ENCODE results near the gene NLE1.
A peak's percentile ranks its signal among the peaks of the same experiment; 100 is the strongest.

The NLE1 gene

DNA sequence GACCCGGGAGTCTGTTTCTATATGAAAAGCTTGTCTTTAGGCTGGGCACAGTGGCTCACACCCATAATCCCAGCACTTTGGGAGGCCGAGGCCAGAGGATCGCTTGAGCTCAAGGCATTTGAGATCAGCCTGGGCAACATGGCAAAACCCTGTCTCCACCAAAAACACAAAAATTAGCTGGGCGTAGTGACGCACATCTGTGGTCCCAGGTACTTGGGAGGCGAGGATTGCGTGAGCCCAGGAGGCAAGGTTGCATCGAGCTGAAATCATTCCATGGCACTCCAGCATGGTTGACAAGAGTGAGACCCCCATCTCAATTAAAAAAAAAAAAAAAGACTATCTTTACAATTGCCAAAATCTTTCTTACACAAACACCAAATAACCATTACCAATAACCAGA lies 55.9 kb downstream of the NLE1 start:
- H3K4me1 ChIP-seq (ENCODE audit: control insufficient read depth, insufficient read depth, low read length): peaks cover 64% of the 10 kb centered on the region
- no peak overlapping the region for H3K4me3 ChIP-seq (ENCODE audit: low read depth, low read length)
- H3K27ac ChIP-seq (ENCODE audit: low read depth, low read length): peak overlapping the region; percentile 21
- H3K27me3 ChIP-seq (ENCODE audit: control insufficient read depth, insufficient read depth, low read length): no peaks in the 10 kb centered on the region
- no peak overlapping the region for H3K9ac ChIP-seq (ENCODE audit: low read depth, low read length)
- no peaks in the 10 kb centered on the region for H3K36me3 ChIP-seq (ENCODE audit: control insufficient read depth, insufficient read depth, low read length)
- no peaks in the 10 kb centered on the region for H3K9me3 ChIP-seq (ENCODE audit: control insufficient read depth, insufficient read depth, low read length)

DNA sequence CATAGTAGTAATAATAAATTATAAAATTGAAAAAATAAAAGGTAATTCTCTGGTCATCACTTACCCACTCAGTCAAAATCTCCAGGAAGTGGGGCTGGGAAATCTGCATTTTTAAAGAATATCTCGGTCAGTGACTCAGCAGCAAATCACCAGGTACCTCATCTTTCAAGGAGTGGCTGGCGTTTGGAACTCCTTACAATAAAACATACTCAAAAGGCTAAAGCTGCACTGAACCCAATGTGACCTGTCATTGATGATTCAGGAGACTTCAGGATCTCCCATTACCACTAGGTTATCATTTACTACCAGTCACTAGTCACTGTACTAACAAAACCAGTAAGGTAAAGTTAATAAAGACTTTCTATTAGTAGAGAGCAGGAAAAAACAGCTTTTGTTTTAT lies 57.1 kb downstream of the NLE1 start:
- H3K27ac ChIP-seq (ENCODE audit: low read depth, low read length): peak overlapping the region; percentile 51
- H3K9ac ChIP-seq (ENCODE audit: low read depth, low read length): no peak overlapping the region
- peaks cover 74% of the 10 kb centered on the region for H3K4me1 ChIP-seq (ENCODE audit: control insufficient read depth, insufficient read depth, low read length)

DNA sequence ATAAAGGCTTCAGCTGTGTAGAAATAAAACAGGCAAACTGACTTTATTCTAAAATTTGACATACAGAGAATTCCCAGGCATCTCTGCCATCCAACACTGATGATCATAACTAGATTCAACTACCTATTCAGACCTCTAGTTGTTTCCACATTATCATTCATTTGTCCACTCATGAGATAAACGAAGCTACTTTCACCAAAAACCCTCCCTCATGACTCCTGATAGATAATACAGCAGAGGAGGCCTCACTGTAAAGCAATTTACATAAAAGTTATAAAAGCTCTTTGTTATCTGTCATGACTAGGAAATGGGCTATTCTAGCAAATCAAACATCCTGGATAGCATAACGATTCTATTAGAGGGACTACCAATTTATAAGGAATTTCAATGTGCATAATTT lies 59.0 kb downstream of the NLE1 start:
- H3K9ac ChIP-seq (ENCODE audit: low read depth, low read length): no peak overlapping the region
- no peaks in the 10 kb centered on the region for H3K27me3 ChIP-seq (ENCODE audit: control insufficient read depth, insufficient read depth, low read length)
- peak overlapping the region; percentile 7 for H3K27ac ChIP-seq (ENCODE audit: low read depth, low read length)
- no peaks in the 10 kb centered on the region for H3K36me3 ChIP-seq (ENCODE audit: control insufficient read depth, insufficient read depth, low read length)
- H3K9me3 ChIP-seq (ENCODE audit: control insufficient read depth, insufficient read depth, low read length): no peaks in the 10 kb centered on the region
- no peak overlapping the region for H3K4me3 ChIP-seq (ENCODE audit: low read depth, low read length)
- peaks cover 71% of the 10 kb centered on the region for H3K4me1 ChIP-seq (ENCODE audit: control insufficient read depth, insufficient read depth, low read length)

More for the DNA sequence above, 57.1 kb downstream of the NLE1 start:
- Histone ChIP-seq H3K9me3 (ENCODE audit: control insufficient read depth, insufficient read depth, low read length) (no peaks in the 10 kb centered on the region), H3K4me3 (ENCODE audit: low read depth, low read length) (no peak overlapping the region), H3K36me3 (ENCODE audit: control insufficient read depth, insufficient read depth, low read length) (no peaks in the 10 kb centered on the region), H3K27me3 (ENCODE audit: control insufficient read depth, insufficient read depth, low read length) (no peaks in the 10 kb centered on the region)

DNA sequence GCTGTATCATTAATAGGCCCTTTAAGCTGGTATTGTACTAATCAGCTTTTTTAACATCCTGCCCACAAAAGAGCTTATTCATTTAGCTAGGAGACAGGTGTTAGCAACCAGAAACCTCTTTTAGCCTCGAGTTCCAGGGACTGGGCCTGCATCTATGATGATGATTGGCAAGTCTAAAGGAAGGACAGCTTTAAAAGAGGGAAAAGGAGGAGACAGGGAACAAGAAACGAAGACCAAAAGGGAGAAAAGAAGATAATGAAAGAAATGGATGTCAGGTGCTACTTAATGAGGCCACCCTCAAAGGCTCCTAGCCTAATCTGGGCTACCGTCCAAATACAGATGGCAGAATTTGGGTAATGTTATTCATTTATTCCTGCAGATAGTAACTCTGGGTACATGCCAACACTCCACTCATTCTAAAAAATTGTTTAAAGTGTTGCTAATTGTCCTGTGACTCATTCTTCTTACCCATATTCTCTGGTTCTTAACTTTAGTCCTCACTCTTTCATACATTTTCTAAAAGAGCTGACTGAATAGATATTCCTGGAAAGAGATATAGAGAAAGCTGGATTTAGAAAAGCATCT lies 59.9 kb downstream of the NLE1 start:
- Histone ChIP-seq H3K27me3 (ENCODE audit: control insufficient read depth, insufficient read depth, low read length) (no peaks in the 10 kb centered on the region), H3K9ac (ENCODE audit: low read depth, low read length) (no peak overlapping the region), H3K36me3 (ENCODE audit: control insufficient read depth, insufficient read depth, low read length) (no peaks in the 10 kb centered on the region), H3K27ac (ENCODE audit: low read depth, low read length) (no peak overlapping the region), H3K9me3 (ENCODE audit: control insufficient read depth, insufficient read depth, low read length) (no peaks in the 10 kb centered on the region), H3K4me3 (ENCODE audit: low read depth, low read length) (no peak overlapping the region), H3K4me1 (ENCODE audit: control insufficient read depth, insufficient read depth, low read length) (peaks cover 62% of the 10 kb centered on the region)

DNA sequence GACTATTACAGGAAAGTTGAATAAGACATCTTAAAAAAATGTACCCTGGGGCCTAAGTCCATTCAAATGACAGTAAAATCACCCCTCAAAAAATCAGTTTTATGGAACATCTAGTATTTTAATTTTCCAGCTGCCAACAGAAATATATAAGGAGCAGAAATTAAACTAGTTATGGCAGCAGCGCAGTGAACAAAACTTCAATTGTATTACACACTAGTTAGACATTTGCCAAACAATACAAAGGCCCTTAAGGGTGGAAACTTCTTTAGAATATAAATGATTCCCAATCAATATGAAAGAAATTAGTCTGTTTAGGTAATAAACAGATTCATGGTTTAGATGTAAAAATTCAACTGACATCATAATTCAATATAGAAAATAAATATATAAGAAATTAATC lies 60.5 kb downstream of the NLE1 start:
- Histone ChIP-seq H3K27me3 (ENCODE audit: control insufficient read depth, insufficient read depth, low read length) (no peaks in the 10 kb centered on the region), H3K4me1 (ENCODE audit: control insufficient read depth, insufficient read depth, low read length) (peaks cover 56% of the 10 kb centered on the region), H3K9me3 (ENCODE audit: control insufficient read depth, insufficient read depth, low read length) (no peaks in the 10 kb centered on the region), H3K36me3 (ENCODE audit: control insufficient read depth, insufficient read depth, low read length) (no peaks in the 10 kb centered on the region), H3K4me3 (ENCODE audit: low read depth, low read length) (no peak overlapping the region), H3K9ac (ENCODE audit: low read depth, low read length) (no peak overlapping the region), H3K27ac (ENCODE audit: low read depth, low read length) (no peak overlapping the region)

DNA sequence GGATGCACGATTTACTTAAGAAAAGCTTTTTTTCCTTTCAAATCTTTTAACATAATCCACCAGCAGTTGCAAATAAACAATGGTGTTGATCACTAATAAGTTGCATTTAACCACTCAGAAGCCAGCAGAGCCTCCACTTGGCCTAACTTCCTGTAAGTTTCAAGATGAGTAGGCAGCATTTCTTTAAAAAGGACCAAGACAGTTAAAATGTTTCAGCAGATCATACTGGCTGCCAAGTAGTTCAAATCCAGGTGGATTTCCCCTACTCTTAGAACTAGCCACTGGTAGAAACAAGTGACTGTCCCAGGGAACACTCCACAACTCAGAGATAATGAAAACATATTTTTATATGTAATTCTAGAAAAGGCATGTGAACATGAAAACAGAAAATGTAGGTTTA lies 61.6 kb downstream of the NLE1 start:
- H3K4me1 ChIP-seq (ENCODE audit: control insufficient read depth, insufficient read depth, low read length): peaks cover 45% of the 10 kb centered on the region
- H3K27ac ChIP-seq (ENCODE audit: low read depth, low read length): peak overlapping the region; percentile 74
- peak overlapping the region; percentile 21; the same call in 1 of the 2 replicates for H3K4me3 ChIP-seq (ENCODE audit: low read depth, low read length)
- H3K9me3 ChIP-seq (ENCODE audit: control insufficient read depth, insufficient read depth, low read length): no peaks in the 10 kb centered on the region
- no peak overlapping the region for H3K9ac ChIP-seq (ENCODE audit: low read depth, low read length)
- no peaks in the 10 kb centered on the region for H3K36me3 ChIP-seq (ENCODE audit: control insufficient read depth, insufficient read depth, low read length)
- no peaks in the 10 kb centered on the region for H3K27me3 ChIP-seq (ENCODE audit: control insufficient read depth, insufficient read depth, low read length)

DNA sequence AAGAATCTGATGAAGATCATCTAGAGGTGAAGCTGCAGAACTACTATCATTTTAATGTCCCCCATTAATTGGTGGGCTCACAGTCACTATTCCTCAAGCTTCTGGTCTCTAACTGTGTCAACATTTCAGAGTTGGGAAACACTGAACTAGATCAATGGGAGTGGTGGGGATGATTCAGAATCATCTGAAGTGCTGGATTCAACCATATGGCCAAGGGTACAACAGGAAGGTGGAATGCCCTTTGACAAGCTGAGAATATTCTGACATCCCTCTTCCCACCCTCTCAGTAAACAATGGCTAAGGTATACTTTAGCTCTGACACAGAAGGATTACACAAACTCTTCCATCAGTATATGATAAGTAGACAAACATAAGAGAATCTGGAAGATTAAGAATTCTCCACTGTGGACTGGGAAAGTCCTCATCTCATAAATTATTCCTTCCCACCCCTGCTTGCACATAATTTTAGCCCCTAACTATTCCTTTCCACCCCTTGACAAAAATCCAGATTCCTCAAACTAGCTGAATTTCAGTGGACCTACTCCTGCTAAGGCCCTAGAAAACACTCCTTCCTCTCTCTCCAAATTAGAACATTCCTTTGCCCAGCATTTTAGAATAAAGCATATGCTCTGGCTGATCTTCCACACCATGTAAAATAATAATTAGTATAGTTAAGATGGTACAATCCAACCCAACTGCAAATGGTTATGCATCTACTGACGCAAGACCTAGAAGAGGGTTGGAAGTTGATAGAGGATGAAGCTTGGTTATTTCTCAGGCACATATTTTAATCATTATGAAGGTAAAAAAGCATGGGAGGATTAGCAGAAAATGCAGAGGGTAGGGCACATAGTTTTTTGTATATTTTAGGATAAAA lies 62.3 kb downstream of the NLE1 start:
- peak overlapping the region; percentile 21; the same call in 1 of the 2 replicates for H3K4me3 ChIP-seq (ENCODE audit: low read depth, low read length)
- H3K27ac ChIP-seq (ENCODE audit: low read depth, low read length): peak overlapping the region; percentile 74
- no peaks in the 10 kb centered on the region for H3K36me3 ChIP-seq (ENCODE audit: control insufficient read depth, insufficient read depth, low read length)
- H3K27me3 ChIP-seq (ENCODE audit: control insufficient read depth, insufficient read depth, low read length): no peaks in the 10 kb centered on the region
- no peaks in the 10 kb centered on the region for H3K9me3 ChIP-seq (ENCODE audit: control insufficient read depth, insufficient read depth, low read length)
- H3K4me1 ChIP-seq (ENCODE audit: control insufficient read depth, insufficient read depth, low read length): peaks cover 39% of the 10 kb centered on the region
- no peak overlapping the region for H3K9ac ChIP-seq (ENCODE audit: low read depth, low read length)
